Activated T-cell treated with anti-CD3 and anti-CD28 coated beads, Interleukin-2, amount 50 U/mL, for 24 hours (primary cell): ENCODE data around the gene UNC119B.

ENCODE experiments used
- DNase-seq: peaks from one replicate; pipeline ENCODE4 v3.0.0-alpha.2; 2020
- H3K27ac Mint-ChIP-seq: 2 replicates; pipeline ENCODE4 v1.8.0; 2020; ENCODE audit warnings: mild to moderate bottlenecking, mixed read lengths
- H3K27me3 Mint-ChIP-seq: 2 replicates; pipeline ENCODE4 v1.8.0; 2020; ENCODE audit warnings: mixed read lengths
- H3K36me3 Mint-ChIP-seq: 2 replicates; pipeline ENCODE4 v1.8.0; 2020; ENCODE audit warnings: low read depth, mixed read lengths
- H3K4me1 Mint-ChIP-seq: 2 replicates; pipeline ENCODE4 v1.8.0; 2020; ENCODE audit warnings: low read depth, mixed read lengths
- H3K4me3 Mint-ChIP-seq: 2 replicates; pipeline ENCODE4 v1.8.0; 2020; ENCODE audit warnings: mild to moderate bottlenecking, moderate library complexity, mixed read lengths
- H3K9me3 Mint-ChIP-seq: 2 replicates; pipeline ENCODE4 v1.8.0; 2020; ENCODE audit warnings: mixed read lengths

UNC119B gene

DNA sequence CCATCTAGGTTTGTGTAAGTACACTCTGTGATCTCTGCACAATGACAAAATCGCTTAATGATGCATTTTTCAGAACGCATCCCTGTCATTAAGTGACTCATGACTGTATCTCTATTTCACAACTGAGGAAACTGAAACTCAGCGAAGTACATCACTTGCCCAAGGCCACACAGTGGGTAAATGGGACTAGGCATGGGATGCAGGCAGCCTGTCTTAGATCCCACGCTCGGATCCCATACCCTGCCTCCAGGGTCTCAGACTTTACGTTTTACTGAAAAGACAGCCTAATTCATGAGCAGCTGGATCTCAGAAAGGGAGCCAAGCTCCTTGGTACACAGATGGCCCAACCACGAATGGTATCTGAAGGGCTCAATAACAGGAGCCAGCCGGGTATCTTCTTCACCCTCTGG is 25.7 kb upstream of the UNC119B start:
- no peak overlapping the region for H3K4me3 Mint-ChIP-seq
- H3K27ac Mint-ChIP-seq: peak overlapping the region; percentile 47
- H3K9me3 Mint-ChIP-seq: no peaks in the 10 kb centered on the region
- H3K4me1 Mint-ChIP-seq: peaks cover 34% of the 10 kb centered on the region
- no peak for DNase-seq
- no peaks in the 10 kb centered on the region for H3K27me3 Mint-ChIP-seq
- peaks cover 14% of the 10 kb centered on the region for H3K36me3 Mint-ChIP-seq

DNA sequence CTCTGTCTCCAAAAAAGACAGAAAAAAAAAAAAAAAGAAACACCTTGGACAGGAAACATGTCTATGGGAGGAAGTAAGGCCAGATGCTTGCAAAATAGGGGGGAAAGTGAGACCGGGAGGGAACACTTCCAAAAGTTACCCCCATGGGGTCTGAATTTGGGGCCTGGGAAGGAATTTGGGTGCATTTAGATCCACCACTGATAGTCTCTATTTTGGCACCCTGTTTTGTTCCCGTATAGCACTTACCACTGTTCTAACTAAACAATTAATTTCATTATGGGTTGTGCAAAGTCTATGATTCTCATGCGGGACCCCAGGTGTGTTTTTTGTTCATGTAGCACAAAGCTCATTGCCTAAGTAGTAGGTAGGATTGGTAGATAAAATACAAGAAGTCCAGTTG is 24.7 kb upstream of the UNC119B start:
- Mint-ChIP-seq H3K36me3 (peaks cover 18% of the 10 kb centered on the region), H3K9me3 (no peaks in the 10 kb centered on the region), H3K27me3 (no peaks in the 10 kb centered on the region), H3K4me1 (peaks cover 43% of the 10 kb centered on the region), H3K27ac (no peak overlapping the region), H3K4me3 (peak overlapping the region; percentile 85)
- DNase-seq: no peak

DNA sequence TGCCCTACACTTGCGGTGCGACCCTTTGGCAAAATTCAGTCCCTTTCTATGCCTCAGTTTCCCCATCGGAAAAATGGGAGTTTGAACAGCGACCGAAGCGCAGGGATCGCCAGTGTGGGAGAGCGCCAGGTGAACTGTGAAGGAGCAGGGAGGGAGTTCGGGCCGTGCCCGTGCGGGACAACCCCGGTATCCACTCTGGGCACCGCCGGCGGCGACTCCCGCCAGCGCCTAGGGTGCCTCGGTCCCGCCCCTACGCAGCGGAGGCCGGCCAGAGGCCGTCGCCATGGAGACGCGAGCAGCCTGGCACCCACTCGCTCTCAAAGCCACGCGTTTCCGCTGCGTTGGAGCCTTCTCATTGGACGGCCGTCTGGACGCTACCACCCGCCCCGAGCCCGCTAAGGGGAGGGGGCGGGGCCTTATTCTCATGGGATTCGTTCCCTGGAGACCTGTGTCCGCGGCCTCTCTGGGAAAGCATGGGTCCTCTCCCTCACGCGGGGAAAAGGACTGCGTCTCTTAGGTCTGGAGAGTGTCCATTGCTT is 24.0 kb upstream of the UNC119B start:
- peaks cover 21% of the 10 kb centered on the region for H3K36me3 Mint-ChIP-seq
- H3K27me3 Mint-ChIP-seq: no peaks in the 10 kb centered on the region
- peak; percentile 96 for DNase-seq
- H3K27ac Mint-ChIP-seq: peak overlapping the region; percentile 98
- H3K9me3 Mint-ChIP-seq: no peaks in the 10 kb centered on the region
- peaks cover 49% of the 10 kb centered on the region for H3K4me1 Mint-ChIP-seq
- H3K4me3 Mint-ChIP-seq: peak overlapping the region; percentile 85

DNA sequence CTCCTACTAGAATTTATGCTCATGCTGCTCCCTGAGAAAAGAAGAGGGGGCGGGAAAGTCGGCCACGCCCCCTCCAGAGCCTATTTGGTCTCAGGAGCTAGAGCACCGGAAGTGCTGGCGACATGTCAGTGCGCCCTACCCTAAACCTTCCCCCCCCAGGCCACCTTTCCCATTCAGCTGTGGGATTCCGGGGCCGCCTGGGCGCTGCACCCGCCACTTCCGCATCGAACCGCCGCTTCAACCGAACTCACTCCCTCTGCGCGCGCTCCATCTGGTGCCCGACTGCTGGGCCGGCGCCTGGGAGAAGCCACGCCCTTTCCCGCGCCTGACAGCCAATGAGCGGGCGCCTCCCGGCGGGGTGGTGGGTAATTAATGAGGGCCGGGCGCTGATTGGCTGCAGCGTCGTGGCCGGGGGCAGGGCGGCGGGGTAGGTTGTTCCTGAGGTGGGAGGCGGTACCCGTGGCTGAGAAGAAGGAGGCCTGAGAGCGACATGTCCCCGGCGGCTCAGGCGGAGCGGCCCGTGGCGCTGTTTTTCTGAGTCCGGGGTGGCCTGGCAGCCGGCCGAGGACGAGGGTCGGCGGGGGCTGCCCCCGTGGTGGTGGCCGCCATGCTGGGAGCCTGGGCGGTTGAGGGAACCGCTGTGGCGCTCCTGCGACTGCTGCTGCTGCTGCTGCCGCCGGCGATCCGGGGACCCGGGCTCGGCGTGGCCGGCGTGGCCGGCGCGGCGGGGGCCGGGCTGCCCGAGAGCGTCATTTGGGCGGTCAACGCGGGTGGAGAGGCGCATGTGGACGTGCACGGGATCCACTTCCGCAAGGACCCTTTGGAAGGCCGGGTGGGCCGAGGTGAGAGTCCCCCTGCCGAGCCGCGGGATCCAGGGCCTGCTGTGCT is 23.3 kb upstream of the UNC119B start, which contains the start of gene MLEC:
Gene MLEC, plus strand, starts transcription at position 460 of the 888 bp plus-strand sequence. Its CDS starts 148 bp downstream, at position 608.
- Mint-ChIP-seq H3K9me3 (no peaks in the 10 kb centered on the region), H3K36me3 (peaks cover 24% of the 10 kb centered on the region), H3K27me3 (no peaks in the 10 kb centered on the region), H3K4me1 (peaks cover 54% of the 10 kb centered on the region), H3K27ac (peak within 1 kb of the TSS; percentile 98), H3K4me3 (peak within 1 kb of the TSS; percentile 92)
- peak; percentile 100 for DNase-seq

DNA sequence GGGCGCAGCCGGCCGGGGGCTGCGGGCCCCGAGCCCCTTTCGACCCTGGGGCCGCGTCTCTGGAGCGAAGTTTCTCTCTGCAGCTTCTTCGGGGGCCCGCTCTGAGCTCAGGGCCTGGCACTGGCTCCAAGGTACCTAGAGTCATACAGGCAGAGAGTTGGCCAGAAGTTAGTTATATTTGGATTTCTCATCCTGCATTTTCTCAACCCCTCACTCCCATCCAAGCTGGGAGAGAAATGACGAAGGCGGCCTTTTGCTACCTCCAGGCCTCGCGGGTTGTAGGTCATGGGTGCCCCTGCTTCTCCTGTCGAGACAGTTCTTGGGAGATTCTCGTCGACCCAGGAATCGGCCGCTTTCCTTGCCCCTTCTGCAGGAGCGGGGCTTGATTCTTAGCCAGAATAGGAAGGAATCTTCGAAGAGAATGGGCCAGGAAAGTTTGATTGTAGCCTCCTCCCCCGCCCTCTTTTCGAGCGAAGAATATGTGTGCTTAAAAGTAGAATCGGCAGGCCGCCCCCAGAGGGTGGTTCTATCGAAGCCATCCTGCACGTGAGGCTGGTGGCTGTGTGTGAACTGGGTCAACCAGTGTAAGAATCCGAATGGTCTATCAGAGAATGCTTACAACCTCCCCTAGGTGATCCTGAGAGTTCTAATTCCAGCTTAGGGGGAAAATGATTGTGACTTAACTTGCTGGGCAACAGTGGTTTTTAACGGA is 22.5 kb upstream of the UNC119B start:
- H3K27ac Mint-ChIP-seq: peak overlapping the region; percentile 82
- DNase-seq: peak; percentile 57
- H3K4me3 Mint-ChIP-seq: peak overlapping the region; percentile 92

DNA sequence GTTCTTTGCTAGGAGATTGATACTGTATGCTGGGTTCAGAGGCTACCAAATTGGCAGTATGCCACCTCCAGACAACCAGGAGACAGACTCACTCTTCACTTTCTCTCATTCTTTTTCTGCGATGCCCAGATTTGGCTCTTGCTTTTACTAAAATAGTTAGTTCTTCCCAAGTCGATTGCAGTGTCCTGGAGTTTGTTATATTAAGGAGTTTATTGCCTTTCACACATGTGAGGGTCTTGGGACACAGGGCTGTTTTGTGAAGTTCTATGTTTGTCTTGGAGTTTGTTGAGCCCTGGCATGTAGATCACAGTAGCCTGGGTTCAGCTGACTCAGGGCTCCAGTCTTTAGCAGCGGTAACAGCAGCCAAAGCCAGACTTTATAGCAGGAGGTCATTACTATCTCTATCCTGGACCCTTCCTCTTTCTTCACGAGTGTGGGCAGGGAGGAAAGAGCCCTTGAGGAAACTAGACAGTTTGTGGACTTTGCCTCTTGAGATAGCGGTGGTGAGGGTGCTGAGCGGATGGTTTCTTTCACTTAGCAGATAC is 21.7 kb upstream of the UNC119B start:
- Mint-ChIP-seq H3K27ac (peak overlapping the region; percentile 81), H3K4me3 (peak overlapping the region; percentile 92), H3K4me1 (peaks cover 66% of the 10 kb centered on the region), H3K36me3 (peaks cover 41% of the 10 kb centered on the region), H3K27me3 (no peaks in the 10 kb centered on the region), H3K9me3 (no peaks in the 10 kb centered on the region)
- no peak for DNase-seq

More for the DNA sequence above, 22.5 kb upstream of the UNC119B start:
- peaks cover 32% of the 10 kb centered on the region for H3K36me3 Mint-ChIP-seq
- H3K27me3 Mint-ChIP-seq: no peaks in the 10 kb centered on the region
- no peaks in the 10 kb centered on the region for H3K9me3 Mint-ChIP-seq
- H3K4me1 Mint-ChIP-seq: peaks cover 62% of the 10 kb centered on the region

DNA sequence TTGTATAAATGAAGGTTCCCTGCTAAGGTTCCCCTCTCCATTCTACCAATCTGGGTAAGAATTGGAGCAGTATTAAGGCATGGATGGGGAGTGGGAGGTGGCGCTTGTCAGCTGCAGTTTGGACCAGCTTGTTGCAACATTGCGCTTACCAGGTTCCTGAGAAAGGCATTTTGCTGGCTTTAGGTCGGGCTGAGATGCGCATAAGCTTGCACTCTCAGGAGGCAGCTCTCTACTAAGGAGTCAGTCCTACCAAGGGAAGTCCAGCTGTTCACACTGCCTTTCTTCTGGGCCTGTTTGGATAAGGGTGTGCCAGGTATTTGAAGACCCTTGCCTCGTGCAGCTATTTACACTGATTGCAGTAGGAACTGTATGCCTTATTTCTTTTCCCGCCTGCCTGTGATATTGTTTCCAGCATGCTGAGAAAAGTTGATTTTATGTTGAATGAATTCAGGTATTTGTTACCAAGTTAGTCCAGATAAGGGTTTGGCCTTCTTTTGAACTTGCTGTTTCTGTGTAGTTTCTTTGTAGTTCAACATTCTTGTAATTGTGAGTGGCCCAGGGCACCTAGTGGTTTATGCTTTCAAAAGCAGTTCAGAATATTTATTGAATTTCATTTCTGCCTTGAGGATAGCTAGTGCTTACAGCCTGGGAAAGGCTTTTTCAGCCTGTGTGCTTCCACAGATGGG is 20.7 kb upstream of the UNC119B start:
- Mint-ChIP-seq H3K4me1 (peaks cover 62% of the 10 kb centered on the region), H3K27ac (no peak overlapping the region), H3K4me3 (peak overlapping the region; percentile 92), H3K9me3 (no peaks in the 10 kb centered on the region), H3K36me3 (peaks cover 50% of the 10 kb centered on the region), H3K27me3 (no peaks in the 10 kb centered on the region)
- DNase-seq: no peak

DNA sequence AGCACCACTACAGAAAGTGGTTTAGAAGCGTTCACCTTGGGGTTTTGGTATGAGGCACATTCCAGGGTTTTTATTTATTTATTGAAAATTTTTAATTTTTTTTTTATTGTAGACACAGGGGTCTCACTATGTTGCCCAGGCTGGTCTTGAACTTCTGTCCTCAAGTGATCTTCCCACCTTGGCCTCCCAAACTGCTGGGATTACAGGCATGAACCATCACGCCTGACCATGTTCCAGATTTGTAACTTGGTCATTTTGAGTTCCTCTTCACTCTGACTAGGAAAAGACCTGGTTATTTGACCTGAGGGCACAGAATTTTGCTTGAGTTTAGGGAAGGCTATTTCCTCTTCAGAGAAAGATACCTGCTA is 20.2 kb upstream of the UNC119B start:
- no peaks in the 10 kb centered on the region for H3K9me3 Mint-ChIP-seq
- no peak overlapping the region for H3K4me3 Mint-ChIP-seq
- H3K27ac Mint-ChIP-seq: no peak overlapping the region
- DNase-seq: no peak
- peaks cover 55% of the 10 kb centered on the region for H3K36me3 Mint-ChIP-seq
- peaks cover 57% of the 10 kb centered on the region for H3K4me1 Mint-ChIP-seq
- no peaks in the 10 kb centered on the region for H3K27me3 Mint-ChIP-seq

DNA sequence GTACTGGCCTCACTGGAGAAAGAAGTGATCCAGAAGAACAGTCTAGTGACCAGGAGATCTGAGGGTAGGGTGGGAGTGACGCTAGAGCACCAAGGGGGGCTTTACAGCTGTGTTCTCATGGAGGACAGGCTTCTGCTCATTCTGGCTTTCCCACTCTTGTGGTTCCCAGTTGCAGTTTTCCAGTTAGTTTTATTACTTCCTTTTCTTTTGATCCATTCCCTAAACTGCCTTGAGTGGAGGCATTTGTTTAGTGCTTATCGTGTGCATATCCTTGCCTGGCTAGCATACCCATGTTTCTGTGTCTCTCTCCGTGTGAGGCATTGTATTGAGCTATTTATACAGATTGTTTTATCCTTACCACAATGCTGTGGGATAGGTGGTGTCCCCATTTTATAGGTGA is 19.3 kb upstream of the UNC119B start:
- Mint-ChIP-seq H3K9me3 (no peaks in the 10 kb centered on the region), H3K27me3 (no peaks in the 10 kb centered on the region), H3K36me3 (peaks cover 64% of the 10 kb centered on the region), H3K4me1 (peaks cover 51% of the 10 kb centered on the region), H3K27ac (peak overlapping the region; percentile 31), H3K4me3 (no peak overlapping the region)
- DNase-seq: no peak

DNA sequence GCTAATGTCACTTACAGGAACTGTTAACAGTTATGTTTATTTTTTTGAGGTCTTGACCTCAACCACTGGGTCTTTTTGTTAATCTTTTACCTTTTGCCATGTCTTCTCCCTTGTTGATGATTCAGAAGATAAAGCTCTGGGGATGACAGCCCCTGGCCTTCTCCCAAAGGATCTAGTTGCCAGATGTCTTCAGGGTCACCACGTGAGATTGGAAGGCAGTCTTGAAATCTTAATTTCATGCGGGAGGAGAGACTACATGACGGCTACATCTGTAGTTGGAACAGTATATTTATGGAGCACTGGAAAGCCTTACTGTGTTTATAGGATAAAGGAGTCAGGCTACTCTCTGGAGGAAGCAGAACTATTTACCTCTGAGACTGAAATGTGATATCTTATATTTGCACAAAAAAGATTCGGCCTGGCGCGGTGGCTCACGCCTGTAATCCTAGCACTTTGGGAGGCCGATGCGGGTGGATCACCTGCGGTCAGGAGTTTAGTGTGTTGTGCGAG is 17.7 kb upstream of the UNC119B start:
- H3K27ac Mint-ChIP-seq: peak overlapping the region; percentile 4

DNA sequence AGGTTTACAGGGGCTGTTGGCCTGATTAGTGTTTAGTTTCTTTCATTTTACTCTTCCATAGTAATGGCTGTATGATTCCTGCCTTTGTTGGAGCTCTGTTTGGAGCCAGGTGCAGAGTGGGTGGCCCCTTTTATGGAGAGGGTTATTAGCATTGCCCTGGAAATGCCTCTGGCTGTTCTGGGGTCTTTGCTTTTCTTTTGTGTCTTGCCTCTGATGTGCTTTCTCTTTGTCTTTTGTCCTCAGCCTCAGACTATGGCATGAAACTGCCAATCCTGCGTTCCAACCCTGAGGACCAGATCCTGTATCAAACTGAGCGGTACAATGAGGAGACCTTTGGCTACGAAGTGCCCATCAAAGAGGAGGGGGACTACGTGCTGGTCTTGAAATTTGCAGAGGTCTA is 16.4 kb upstream of the UNC119B start:
- H3K27ac Mint-ChIP-seq: no peak overlapping the region
- H3K36me3 Mint-ChIP-seq: peaks cover 79% of the 10 kb centered on the region
- H3K9me3 Mint-ChIP-seq: no peaks in the 10 kb centered on the region
- peaks cover 43% of the 10 kb centered on the region for H3K4me1 Mint-ChIP-seq
- DNase-seq: no peak
- no peaks in the 10 kb centered on the region for H3K27me3 Mint-ChIP-seq
- no peak overlapping the region for H3K4me3 Mint-ChIP-seq

More for the DNA sequence above, 17.7 kb upstream of the UNC119B start:
- no peak overlapping the region for H3K4me3 Mint-ChIP-seq
- no peaks in the 10 kb centered on the region for H3K9me3 Mint-ChIP-seq
- DNase-seq: no peak
- no peaks in the 10 kb centered on the region for H3K27me3 Mint-ChIP-seq
- H3K4me1 Mint-ChIP-seq: peaks cover 50% of the 10 kb centered on the region
- peaks cover 78% of the 10 kb centered on the region for H3K36me3 Mint-ChIP-seq

DNA sequence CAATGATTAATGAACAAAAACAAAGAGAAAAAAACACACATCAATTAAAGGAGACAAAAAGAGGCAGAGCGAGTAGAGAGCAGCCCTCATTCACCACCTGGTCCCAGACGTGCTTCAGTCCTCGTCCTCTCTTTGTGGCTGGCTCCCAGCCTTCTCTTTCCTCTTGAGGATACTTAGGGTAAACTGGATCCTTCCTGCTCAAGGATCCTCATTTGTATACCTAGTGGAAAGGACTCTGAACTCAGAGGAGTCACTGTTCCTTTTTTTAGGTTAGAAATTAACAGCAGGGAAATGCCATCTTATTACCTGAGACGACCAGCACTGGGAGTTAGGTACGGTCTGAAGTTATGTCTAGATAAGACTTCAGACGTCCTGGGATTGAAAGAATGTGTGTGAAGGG is 13.6 kb upstream of the UNC119B start:
- Mint-ChIP-seq H3K4me1 (peaks cover 17% of the 10 kb centered on the region), H3K36me3 (peaks cover 97% of the 10 kb centered on the region), H3K4me3 (no peak overlapping the region), H3K27me3 (no peaks in the 10 kb centered on the region), H3K27ac (no peak overlapping the region), H3K9me3 (no peaks in the 10 kb centered on the region)
- DNase-seq: no peak

DNA sequence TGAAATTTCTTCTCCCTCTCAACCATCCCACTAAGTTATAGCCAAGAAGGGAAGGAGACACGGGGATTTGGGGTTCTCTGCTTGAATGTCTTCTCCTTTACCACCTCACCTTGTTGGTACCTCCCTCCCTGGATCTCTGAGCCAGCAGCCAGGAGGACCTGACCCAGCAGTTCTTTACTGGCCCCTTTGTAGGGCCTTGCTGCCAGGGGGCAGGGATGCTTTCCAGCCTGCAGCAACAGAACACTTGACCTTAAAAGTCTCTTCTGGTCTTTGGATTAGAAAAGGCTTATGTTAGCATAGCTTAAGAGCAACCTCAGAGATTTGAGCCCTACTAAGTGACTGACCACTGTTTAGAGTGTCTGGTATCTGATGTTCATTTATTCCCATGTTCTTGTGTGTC is 12.9 kb upstream of the UNC119B start:
- Mint-ChIP-seq H3K27me3 (no peaks in the 10 kb centered on the region), H3K36me3 (peaks cover 100% of the 10 kb centered on the region), H3K4me1 (peaks cover 12% of the 10 kb centered on the region), H3K4me3 (no peak overlapping the region), H3K27ac (no peak overlapping the region), H3K9me3 (no peaks in the 10 kb centered on the region)
- DNase-seq: no peak

DNA sequence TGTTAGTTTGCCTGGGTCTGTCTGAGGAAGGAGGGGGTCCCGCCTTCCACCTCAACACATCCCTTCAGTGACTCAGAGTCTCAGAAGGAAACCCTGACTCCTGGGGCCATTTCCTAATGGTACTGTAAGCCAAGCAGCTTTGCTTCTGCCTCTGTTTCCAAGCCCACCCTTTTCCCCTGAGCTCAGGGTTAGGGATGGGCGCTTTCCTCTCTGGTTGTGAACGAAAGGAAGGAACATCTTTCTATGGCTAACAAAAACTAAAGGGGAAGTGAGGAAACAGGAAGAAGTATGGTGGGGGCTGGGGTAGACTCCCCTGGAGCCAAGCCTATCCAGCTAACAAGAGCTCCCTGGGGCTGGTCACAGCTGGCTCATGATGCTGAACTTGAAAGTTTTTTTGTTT is 11.6 kb upstream of the UNC119B start:
- no peak overlapping the region for H3K4me3 Mint-ChIP-seq
- no peaks in the 10 kb centered on the region for H3K27me3 Mint-ChIP-seq
- H3K9me3 Mint-ChIP-seq: no peaks in the 10 kb centered on the region
- peak overlapping the region; percentile 47 for H3K27ac Mint-ChIP-seq
- H3K4me1 Mint-ChIP-seq: peaks cover 5% of the 10 kb centered on the region
- DNase-seq: no peak
- peaks cover 100% of the 10 kb centered on the region for H3K36me3 Mint-ChIP-seq
